Inferior parietal cortex (tissue), 1 donor: Measurements from ENCODE around the gene EFCAB11.

Experiments used
- DNase-seq: peaks from one replicate; pipeline ENCODE4 v3.0.0-alpha.2; 2016; ENCODE audit errors: extremely low spot score

The EFCAB11 gene

DNA sequence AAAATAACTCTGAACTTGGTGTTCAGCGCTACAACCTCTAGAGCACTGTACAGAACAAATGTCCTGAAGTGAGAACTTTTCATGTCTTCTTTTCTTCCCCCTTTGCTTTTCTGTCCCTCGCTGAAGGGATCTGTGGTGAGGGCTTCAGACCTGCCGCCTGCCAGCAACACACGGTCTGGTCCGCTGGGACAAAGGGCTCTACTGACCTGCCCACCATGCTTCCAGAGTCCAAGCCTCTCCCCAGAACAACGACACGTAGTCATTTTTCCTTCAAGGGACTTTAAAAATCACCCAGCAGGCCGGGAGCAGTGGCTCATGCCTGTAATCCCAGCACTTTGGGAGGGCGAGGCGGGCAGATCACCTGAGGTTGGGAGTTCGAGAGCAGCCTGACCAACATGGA, 140.4 kb downstream of the EFCAB11 start:
- DNase-seq: no peak

DNA sequence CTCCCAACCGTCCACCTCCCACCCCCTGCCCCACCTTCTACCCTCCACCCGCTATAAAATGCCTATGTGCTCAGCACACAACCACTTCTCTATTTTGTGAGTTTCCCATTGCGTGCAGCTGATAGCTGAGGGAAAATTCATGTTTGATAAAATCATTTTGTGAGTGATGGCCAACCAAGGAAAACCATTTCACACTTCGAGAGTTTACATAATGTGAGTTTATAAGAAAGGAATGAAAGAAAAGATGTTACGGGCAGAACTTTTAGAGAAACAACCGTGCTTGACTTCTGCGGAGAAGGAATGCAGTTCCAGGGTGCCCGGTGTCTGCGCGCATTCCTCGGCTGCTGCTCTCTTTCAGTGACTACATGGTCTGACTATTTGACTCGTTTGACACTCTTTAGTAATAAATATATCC, 140.9 kb downstream of the EFCAB11 start:
- DNase-seq: no peak

- DNase-seq: no peak
These were observed 142.5 kb downstream of the EFCAB11 start for GRCh38 chr14:89811954-89812575.

GRCh38 chr14:89810101-89810500, 144.4 kb downstream of the EFCAB11 start:
- no peak for DNase-seq

GRCh38 chr14:89807892-89808291, 146.6 kb downstream of the EFCAB11 start:
- DNase-seq: no peak

GRCh38 chr14:89807151-89807550, 147.4 kb downstream of the EFCAB11 start:
- DNase-seq: no peak

- DNase-seq: no peak
These were observed 148.1 kb downstream of the EFCAB11 start for GRCh38 chr14:89806451-89806850.

DNA sequence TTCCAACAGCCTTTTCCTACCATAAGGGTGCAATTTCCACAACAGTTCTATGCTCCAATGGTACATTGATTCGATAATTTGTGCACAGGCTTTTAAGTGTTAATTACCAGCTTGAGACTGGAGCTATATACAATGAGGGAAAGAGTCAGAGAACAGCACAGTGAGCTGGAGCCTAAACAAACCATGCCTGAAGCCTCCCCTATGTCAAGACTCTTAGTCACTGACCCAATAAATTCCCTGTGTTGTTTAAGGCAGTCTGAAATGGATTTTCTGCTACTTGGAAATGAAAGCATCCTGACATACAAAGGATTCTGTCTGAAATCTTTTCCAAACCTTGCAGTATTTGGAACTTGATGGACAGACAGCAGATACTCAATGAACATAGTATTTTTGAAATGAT, 149.0 kb downstream of the EFCAB11 start:
- DNase-seq: no peak

DNA sequence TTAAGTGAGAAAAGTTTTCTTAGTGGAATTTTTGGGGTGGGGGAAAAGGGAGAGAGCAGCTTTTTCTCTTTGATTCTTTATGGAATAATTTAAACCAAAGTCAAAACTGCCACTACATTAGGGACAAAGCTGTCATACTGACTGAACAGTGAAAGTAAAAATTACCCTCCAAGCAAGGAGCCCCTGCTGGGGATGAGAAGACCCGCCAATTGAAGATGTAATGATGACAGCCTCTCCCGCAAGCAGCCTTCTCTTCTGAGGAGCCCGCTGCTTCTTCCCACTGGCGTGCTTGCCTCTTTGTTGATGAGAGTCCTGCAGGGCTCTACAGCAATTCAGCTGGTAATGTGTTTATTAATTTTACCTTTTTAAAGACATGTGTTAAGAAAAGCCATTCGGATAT, 151.0 kb downstream of the EFCAB11 start:
- DNase-seq: no peak

GRCh38 chr14:89801136-89801535, 153.4 kb downstream of the EFCAB11 start:
- DNase-seq: no peak

DNA sequence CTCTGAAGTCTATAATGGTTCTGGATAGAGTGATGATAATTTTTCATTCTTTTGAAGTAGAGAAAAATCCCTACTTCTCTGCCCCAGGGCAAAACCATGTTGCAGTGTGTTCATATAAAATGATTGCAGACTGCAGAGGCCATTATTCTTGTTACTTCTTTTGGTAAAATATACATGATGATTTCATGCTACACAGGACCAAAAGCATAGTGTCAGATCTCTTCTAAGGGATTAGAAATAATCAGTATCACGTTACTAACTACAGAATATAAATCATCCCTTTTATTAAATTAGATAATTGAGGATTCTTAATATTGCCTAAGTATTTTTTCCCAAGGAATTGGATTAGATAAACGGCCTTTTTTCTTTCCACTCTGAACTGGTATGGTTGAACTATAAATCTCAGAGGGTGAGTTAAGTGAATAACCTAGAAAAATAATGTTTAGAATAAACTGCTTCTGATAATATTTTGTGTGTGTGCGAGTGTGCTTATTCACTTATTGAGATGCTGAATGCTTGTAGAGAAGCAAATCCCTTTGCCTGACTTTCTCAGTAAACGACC, 156.2 kb downstream of the EFCAB11 start:
- DNase-seq: no peak

GRCh38 chr14:89797148-89797547, 157.4 kb downstream of the EFCAB11 start:
- DNase-seq: no peak

DNA sequence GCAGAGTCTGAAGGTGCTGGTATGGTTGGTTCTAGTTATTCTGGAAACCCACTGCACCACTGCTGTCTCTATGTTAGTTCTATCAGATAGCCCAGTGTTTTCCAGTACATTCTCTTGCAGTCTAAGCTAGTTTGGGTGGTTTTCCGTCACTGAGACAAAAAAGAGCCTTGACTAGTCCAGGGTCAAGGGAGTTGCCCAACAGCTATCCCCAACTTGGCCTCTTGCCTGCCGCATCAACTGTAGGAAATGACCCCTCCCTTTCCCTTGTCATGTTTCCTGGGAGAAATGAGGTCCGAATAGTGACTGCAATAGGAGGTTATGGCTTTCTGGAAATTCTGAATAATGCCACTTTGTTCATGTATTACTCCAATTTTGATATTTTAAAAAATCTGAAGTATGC, 160.4 kb downstream of the EFCAB11 start:
- DNase-seq: no peak

GRCh38 chr14:89793367-89793716, 161.2 kb downstream of the EFCAB11 start:
- DNase-seq: no peak

GRCh38 chr14:89792489-89793366, 161.8 kb downstream of the EFCAB11 start:
- no peak for DNase-seq

GRCh38 chr14:89787525-89787924, 167.0 kb downstream of the EFCAB11 start:
- DNase-seq: no peak

DNA sequence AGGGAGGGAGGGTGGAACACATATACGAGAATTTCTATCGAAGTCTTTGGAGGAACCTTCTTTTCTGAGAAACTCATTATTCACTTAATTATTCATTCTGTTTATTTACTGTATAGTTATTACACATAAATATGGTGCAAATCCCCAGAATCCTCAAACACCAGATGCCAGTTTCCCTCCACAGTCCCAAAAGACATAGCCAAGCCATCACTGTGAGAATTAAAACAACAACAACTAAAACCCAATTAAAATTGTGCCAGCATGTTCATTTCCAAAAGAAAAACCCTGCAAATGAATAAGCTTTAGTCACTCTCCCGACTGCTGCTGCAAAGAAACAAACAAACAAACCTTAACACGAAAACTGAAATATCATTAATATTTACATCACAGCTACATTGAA, 173.5 kb downstream of the EFCAB11 start:
- no peak for DNase-seq

- DNase-seq: no peak
These were observed 174.8 kb downstream of the EFCAB11 start for GRCh38 chr14:89779707-89780106.

DNA sequence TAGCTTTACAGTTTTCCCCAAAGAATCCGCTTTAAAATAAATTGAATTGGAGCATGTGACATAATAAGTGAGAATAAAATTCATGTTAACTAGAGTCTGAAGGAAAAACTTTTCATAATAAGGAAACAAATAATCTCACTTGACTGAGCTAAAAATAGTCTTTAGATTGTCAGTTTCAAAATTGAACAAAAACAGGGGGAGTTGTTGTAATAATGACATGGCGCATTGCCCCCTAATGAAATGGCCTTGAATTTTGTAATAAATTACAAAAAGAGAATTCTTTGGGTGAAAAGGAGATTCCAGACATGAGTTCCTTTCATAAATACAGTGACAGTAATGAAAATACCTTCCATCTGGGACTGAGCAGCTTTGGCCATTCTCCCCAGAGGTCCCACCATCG, 178.6 kb downstream of the EFCAB11 start:
- DNase-seq: no peak

DNA sequence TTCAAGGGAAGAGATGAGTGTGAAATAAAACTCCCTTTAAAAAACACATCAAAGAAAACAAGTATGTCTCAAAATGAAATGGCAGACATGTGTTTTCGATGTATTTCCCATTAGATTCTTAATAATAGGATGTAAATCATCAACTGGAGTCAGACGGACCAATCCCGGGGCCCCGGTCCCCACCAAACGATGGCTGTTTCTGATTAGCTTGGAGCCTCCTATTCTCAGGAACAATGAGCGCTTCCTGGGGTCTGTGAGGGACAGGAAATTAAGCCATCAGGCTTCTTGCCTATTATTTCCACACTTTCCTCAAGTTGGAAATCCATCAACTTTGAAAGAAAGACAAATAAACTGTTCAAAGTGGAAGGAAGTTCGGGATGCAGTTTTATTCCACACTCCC, 179.4 kb downstream of the EFCAB11 start:
- DNase-seq: no peak

- no peak for DNase-seq
These were observed 180.8 kb downstream of the EFCAB11 start for GRCh38 chr14:89773644-89774316.

- DNase-seq: no peak
These were observed 181.4 kb downstream of the EFCAB11 start for GRCh38 chr14:89773151-89773550.

GRCh38 chr14:89771251-89771650, 183.3 kb downstream of the EFCAB11 start:
- no peak for DNase-seq
